Neural cell (in vitro differentiated cells): ENCODE data around the gene DSC1. TPM values are rescaled to one million over a fixed set of nuclear protein-coding genes. Genes with fewer than 3 reads are reported as not detected.

Source experiments
- H2AFZ ChIP-seq: fragments of 200-600, 300-800 bp; sonication (generic), shearing (Covaris generic); 2 replicates; pipeline ENCODE4 v1.6.0; 2014; ENCODE audit warnings: low read depth, mild to moderate bottlenecking, antibody characterized with exemption, low read length, moderate library complexity
- H3F3A ChIP-seq: fragments of 200-600 bp; shearing (Covaris generic); 2 replicates; pipeline ENCODE4 v1.6.1; 2016; ENCODE audit warnings: mild to moderate bottlenecking, moderate library complexity, mixed read lengths, antibody characterized with exemption, low read length; ENCODE audit not compliant: insufficient read depth, poor library complexity, severe bottlenecking
- H3K27ac ChIP-seq: fragments of 200-600, 300-800 bp; sonication (generic), shearing (Covaris generic); 2 replicates; pipeline ENCODE4 v1.5.1; 2014; ENCODE audit warnings: mild to moderate bottlenecking, low read length, moderate library complexity
- H3K27me3 ChIP-seq: fragments of 300-800, 200-600 bp; sonication (generic), shearing (Covaris generic); 2 replicates; pipeline ENCODE4 v1.6.0; 2014; ENCODE audit warnings: mild to moderate bottlenecking, low read depth, low read length, moderate library complexity; ENCODE audit not compliant: insufficient read depth
- H3K36me3 ChIP-seq: fragments of 300-800, 200-600 bp; sonication (generic), shearing (Covaris generic); 2 replicates; pipeline ENCODE4 v1.5.1; 2014; ENCODE audit warnings: mild to moderate bottlenecking, antibody characterized with exemption, low read length, moderate library complexity; ENCODE audit not compliant: insufficient read depth
- H3K4me2 ChIP-seq: fragments of 300-800, 200-600 bp; sonication (generic), shearing (Covaris generic); 2 replicates; pipeline ENCODE4 v1.6.0; 2014; ENCODE audit warnings: mild to moderate bottlenecking, low read length
- H3K4me3 ChIP-seq: fragments of 300-800, 200-600 bp; sonication (generic), shearing (Covaris generic); 2 replicates; pipeline ENCODE4 v1.5.1; 2014; ENCODE audit warnings: mild to moderate bottlenecking, low read length, moderate library complexity
- H3K79me2 ChIP-seq: fragments of 200-600 bp; shearing (Covaris generic); replicated peaks from 2 replicates; pipeline ENCODE4 v1.6.0; 2014; ENCODE audit warnings: mild to moderate bottlenecking, low read length, moderate library complexity; ENCODE audit not compliant: insufficient read depth
- H3K9ac ChIP-seq: fragments of 300-800, 200-600 bp; sonication (generic), shearing (Covaris generic); 2 replicates; pipeline ENCODE4 v1.6.1; 2016; ENCODE audit warnings: mild to moderate bottlenecking, low read length, mixed read lengths
- H3K9me2 ChIP-seq: fragments of 200-600 bp; shearing (Covaris generic); 2 replicates; pipeline ENCODE4 v1.6.1; 2016; ENCODE audit warnings: mild to moderate bottlenecking, low read length, mixed read lengths; ENCODE audit not compliant: insufficient read depth
- H3K9me3 ChIP-seq: fragments of 200-600, 300-800 bp; sonication (generic), shearing (Covaris generic); 2 replicates; pipeline ENCODE4 v1.6.1; 2016; ENCODE audit warnings: mild to moderate bottlenecking, mixed run types, low read length, moderate library complexity, mixed read lengths
- H4K20me1 ChIP-seq: fragments of 200-600 bp; shearing (Covaris generic); 2 replicates; pipeline ENCODE4 v1.6.1; 2016; ENCODE audit warnings: mild to moderate bottlenecking, mixed run types; ENCODE audit not compliant: insufficient read depth
- EP300 ChIP-seq: fragments of 450-650 bp; conservative IDR thresholded peaks from 2 replicates; pipeline ENCODE4 v1.6.1; 2014; ENCODE audit warnings: antibody characterized with exemption, mild to moderate bottlenecking, moderate library complexity; ENCODE audit not compliant: poor library complexity, severe bottlenecking
- EZH2 ChIP-seq: fragments of 200-600, 300-800 bp; shearing (Covaris generic), sonication (generic); IDR thresholded peaks from 2 replicates; pipeline ENCODE4 v1.6.1; 2014; ENCODE audit warnings: antibody characterized with exemption, low read length, borderline replicate concordance, mild to moderate bottlenecking; ENCODE audit not compliant: insufficient read depth, poor library complexity, severe bottlenecking
- POLR2AphosphoS5 ChIP-seq: IDR thresholded peaks from 2 replicates; pipeline ENCODE4 v1.6.1; 2012
- RAD21 ChIP-seq: fragments of 450-650 bp; conservative IDR thresholded peaks from 2 replicates; pipeline ENCODE4 v1.6.1; 2014; ENCODE audit warnings: antibody characterized with exemption, mild to moderate bottlenecking, moderate library complexity
- SMC3 ChIP-seq: fragments of 450-650 bp; conservative IDR thresholded peaks from 2 replicates; pipeline ENCODE4 v1.6.1; 2014; ENCODE audit warnings: antibody characterized with exemption, mild to moderate bottlenecking, moderate library complexity; ENCODE audit not compliant: poor library complexity
- TAF1 ChIP-seq: IDR thresholded peaks from 2 replicates; pipeline ENCODE4 v1.6.1; 2012; ENCODE audit warnings: low read depth
- polyA plus RNA-seq: library from polyadenylated mRNA; depleted of rRNA; stranded (reverse); fragments of >200 nt; gene quantifications from 2 replicates; pipeline ENCODE4 v1.2.3, GENCODE V29; 2014
- TF ChIP-seq, protein P1 (sequence below): IDR thresholded peaks from 2 replicates; pipeline ENCODE4 v1.6.1; 2012; ENCODE audit warnings: borderline replicate concordance
- TF ChIP-seq, protein P2 (sequence below): fragments of 450-650 bp; IDR thresholded peaks from 2 replicates; pipeline ENCODE4 v1.5.1; 2014; ENCODE audit warnings: antibody characterized with exemption, mild to moderate bottlenecking, moderate library complexity; ENCODE audit not compliant: poor library complexity, severe bottlenecking

DSC1 gene
- polyA plus RNA-seq, 1 donor from 2014 or later, result not detected

DNA sequence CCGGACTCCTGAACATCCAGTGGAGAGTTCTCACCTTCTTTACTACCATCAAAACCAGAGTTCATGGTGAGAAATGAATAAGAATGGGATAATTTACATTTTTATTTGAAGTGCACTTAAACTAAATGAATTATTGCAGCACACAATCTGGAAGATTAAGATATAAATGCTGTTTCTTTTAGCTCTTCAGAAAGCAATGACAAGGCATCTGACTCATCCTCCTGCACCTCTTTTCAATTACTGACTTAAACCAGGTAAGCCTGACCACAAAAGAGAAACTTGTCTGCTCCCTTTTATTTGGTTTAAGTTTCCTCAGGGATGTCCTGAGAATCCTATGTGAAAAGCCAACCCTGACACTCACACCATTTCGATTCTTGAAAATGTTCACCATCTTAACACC is 59.7 kb downstream of the DSC1 start:
- Histone ChIP-seq H3K27ac (no peak overlapping the region), H3K79me2 (peaks cover 14% of the 10 kb centered on the region), H3K9ac (no peak overlapping the region), H3K9me2 (no peaks in the 10 kb centered on the region), H2AFZ (no peak overlapping the region), H3K4me2 (peak overlapping the region; percentile 50), H3K27me3 (no peaks in the 10 kb centered on the region), H3F3A (no peaks in the 10 kb centered on the region), H3K36me3 (no peaks in the 10 kb centered on the region), H4K20me1 (no peaks in the 10 kb centered on the region), H3K9me3 (no peaks in the 10 kb centered on the region), H3K4me3 (peak overlapping the region; percentile 78)
- TF ChIP-seq EP300, result no peak

DNA sequence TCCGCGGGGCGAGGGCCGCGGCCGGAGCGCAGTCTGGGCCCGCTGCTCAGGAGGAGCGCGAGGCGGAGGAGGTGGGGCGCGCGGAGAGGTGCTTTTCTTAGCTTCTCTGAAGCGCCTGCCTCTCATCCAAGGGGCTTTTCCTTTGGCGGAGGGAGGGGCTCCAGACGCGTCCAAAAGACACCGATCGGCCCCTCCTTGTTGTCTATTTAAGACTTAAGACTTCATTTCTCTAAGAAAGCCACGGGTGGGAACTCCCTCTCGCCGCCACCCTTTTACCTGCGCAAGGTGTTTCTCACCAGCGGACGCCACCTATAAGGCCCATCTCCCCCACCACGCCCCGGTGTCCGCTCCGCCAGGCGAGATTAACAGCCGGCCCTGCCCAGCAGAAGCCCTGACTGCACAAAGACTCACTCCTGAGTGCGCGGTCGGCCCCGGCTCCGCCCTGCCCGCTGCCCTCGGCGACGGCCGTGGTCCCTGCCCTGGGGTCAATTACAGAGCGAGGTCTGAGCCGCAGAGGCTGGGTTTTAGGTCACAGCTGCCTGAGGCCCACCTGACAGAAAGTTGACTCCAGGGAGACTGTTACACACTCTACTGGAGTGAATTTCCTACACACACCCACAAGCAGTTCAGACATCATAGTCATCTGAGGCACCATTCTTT is 60.5 kb downstream of the DSC1 start, which contains the start of gene DSC2:
DSC2 (minus strand) TSS at position 397 of the 660 bp plus-strand sequence. CDS start 450 bp downstream, outside the sequence.
- Histone ChIP-seq H3K9ac (peak within 1 kb of the TSS; percentile 81), H3K36me3 (no peaks in the 10 kb centered on the region), H3K4me2 (peak within 1 kb of the TSS; percentile 50), H2AFZ (peak within 1 kb of the TSS; percentile 70), H4K20me1 (no peaks in the 10 kb centered on the region), H3K9me2 (no peaks in the 10 kb centered on the region), H3K4me3 (peak within 1 kb of the TSS; percentile 78), H3K27me3 (no peaks in the 10 kb centered on the region), H3F3A (no peaks in the 10 kb centered on the region), H3K27ac (peak within 1 kb of the TSS; percentile 63), H3K79me2 (peaks cover 20% of the 10 kb centered on the region), H3K9me3 (no peaks in the 10 kb centered on the region)
- TF ChIP-seq, protein P1, sequence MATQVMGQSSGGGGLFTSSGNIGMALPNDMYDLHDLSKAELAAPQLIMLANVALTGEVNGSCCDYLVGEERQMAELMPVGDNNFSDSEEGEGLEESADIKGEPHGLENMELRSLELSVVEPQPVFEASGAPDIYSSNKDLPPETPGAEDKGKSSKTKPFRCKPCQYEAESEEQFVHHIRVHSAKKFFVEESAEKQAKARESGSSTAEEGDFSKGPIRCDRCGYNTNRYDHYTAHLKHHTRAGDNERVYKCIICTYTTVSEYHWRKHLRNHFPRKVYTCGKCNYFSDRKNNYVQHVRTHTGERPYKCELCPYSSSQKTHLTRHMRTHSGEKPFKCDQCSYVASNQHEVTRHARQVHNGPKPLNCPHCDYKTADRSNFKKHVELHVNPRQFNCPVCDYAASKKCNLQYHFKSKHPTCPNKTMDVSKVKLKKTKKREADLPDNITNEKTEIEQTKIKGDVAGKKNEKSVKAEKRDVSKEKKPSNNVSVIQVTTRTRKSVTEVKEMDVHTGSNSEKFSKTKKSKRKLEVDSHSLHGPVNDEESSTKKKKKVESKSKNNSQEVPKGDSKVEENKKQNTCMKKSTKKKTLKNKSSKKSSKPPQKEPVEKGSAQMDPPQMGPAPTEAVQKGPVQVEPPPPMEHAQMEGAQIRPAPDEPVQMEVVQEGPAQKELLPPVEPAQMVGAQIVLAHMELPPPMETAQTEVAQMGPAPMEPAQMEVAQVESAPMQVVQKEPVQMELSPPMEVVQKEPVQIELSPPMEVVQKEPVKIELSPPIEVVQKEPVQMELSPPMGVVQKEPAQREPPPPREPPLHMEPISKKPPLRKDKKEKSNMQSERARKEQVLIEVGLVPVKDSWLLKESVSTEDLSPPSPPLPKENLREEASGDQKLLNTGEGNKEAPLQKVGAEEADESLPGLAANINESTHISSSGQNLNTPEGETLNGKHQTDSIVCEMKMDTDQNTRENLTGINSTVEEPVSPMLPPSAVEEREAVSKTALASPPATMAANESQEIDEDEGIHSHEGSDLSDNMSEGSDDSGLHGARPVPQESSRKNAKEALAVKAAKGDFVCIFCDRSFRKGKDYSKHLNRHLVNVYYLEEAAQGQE, result peak; percentile 39
- TF ChIP-seq POLR2AphosphoS5, result no peak
- no peak for TF ChIP-seq SMC3
- TF ChIP-seq, protein P2, sequence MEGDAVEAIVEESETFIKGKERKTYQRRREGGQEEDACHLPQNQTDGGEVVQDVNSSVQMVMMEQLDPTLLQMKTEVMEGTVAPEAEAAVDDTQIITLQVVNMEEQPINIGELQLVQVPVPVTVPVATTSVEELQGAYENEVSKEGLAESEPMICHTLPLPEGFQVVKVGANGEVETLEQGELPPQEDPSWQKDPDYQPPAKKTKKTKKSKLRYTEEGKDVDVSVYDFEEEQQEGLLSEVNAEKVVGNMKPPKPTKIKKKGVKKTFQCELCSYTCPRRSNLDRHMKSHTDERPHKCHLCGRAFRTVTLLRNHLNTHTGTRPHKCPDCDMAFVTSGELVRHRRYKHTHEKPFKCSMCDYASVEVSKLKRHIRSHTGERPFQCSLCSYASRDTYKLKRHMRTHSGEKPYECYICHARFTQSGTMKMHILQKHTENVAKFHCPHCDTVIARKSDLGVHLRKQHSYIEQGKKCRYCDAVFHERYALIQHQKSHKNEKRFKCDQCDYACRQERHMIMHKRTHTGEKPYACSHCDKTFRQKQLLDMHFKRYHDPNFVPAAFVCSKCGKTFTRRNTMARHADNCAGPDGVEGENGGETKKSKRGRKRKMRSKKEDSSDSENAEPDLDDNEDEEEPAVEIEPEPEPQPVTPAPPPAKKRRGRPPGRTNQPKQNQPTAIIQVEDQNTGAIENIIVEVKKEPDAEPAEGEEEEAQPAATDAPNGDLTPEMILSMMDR, result peak; percentile 10
- no peak for TF ChIP-seq EP300

DNA sequence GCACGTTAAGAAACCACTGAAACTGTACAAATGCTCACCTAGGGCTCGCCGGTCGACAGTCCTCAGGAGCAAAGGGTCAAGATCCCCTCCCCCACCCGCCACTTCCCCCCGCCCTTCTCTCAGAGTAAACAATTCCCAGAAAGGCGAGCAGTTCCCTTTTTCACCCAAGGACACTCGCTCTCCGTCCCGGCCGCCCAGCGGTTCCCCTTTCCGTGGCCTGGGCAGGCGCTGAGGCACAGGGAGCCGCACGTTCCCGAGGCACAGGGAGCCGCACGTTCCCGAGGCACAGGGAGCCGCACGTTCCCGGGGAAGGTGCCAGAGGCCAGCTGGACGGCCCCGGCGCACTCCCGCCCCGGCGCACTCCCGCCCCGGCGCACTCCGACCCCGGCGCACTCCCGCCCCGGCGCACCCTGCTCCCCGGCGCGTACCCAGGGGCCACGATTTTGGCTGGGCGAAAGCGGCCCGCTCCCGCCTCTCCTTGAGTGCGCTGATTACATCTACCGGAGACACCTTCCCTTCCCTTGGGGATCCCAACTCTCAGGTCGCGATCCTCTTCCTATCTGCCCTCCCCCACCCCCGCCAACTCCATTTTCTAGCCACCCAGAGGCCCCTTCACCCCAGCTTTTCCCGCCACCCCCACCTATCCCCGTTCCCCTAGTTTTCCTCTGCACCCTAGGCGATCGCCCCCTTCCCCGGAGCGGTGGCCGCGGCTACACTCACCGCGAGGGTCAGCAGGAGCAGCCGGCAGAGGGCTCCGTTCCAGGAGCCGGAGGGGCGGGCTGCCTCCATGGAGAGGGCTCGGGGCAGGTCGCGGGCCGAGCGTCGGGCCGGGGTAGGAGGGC is 61.3 kb downstream of the DSC1 start:
- Histone ChIP-seq H3K79me2 (peaks cover 24% of the 10 kb centered on the region), H3K4me2 (peak overlapping the region; percentile 57), H3K27ac (peak overlapping the region; percentile 63), H2AFZ (peak overlapping the region; percentile 70), H3K9ac (peak overlapping the region; percentile 81), H3K4me3 (peak overlapping the region; percentile 78), H4K20me1 (no peaks in the 10 kb centered on the region), H3K27me3 (no peaks in the 10 kb centered on the region), H3K36me3 (no peaks in the 10 kb centered on the region), H3K9me3 (no peaks in the 10 kb centered on the region), H3F3A (no peaks in the 10 kb centered on the region), H3K9me2 (no peaks in the 10 kb centered on the region)
- TF ChIP-seq RAD21 (peak; percentile 21), TAF1 (no peak), EZH2 (no peak), POLR2AphosphoS5 (peak; percentile 32), SMC3 (peak; percentile 48), EP300 (no peak)
- TF ChIP-seq, protein P2, result peak; percentile 56
- TF ChIP-seq, protein P1, result no peak
